ENCODE measurements around the gene GRIK3.

The GRIK3 gene

DNA sequence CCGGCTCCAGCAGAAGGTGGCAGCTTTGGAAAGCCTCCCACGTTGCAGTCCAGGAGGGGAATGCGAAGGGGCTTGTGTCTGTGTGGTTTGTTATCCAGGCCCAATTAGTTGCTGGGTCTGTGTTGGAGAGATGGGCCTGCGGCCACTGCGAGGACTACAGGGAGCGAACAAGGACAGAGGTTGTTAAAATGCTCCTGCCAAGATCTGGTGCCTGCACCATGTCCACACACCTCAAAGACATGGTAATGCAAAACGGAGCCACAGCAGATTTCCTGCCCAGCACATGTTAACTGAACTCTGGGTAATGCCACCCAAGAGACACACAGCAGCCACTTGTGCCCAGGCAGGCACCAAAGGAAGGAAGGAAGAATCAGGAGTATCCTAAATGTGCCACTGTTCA, 18.6 kb downstream of the GRIK3 start:
- DNase-seq (ENCODE audit: low read depth in 1 of 2, low spot score in 1 of 2): no peak

DNA sequence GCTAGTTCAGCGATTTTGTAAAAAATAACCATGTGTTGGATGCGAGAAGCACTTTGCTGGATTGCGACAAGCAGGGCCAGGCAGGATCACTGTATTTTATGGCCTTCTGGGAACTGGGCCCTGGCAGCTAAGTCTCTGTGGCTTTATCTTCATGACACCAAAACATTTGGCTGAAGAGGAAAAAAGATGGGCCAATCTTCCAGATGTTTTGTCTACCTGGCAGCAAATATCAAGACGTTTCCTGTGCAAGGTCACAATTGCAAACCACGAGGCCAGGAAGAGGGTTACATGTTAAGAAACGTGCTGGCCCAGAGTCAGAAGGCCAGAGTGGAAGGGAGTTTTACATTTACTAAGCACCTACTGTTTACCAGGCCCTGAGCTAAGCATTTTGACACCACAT, 22.1 kb downstream of the GRIK3 start:
- DNase-seq (ENCODE audit: low read depth in 1 of 2, low spot score in 1 of 2): no peak

DNA sequence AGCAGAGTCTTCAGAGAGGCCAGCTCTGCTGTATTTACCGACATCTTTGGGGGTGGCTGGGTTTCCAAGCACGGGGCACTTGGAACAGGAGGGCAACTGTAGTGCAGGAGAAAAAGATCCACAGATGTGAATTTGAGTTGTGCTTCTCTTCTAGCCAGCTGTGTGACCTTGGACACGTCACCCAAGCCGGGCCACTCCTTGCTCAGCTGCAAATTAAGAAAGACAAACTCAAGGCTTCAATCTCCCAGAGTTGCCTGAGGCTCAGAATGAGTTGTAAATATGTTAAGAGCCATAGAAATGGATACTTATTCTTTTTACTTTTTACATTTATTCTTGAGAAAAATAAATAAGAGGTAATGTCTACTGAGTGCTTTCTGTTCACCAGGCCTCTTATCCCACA, 24.3 kb downstream of the GRIK3 start:
- no peak for DNase-seq (ENCODE audit: low read depth in 1 of 2, low spot score in 1 of 2)

DNA sequence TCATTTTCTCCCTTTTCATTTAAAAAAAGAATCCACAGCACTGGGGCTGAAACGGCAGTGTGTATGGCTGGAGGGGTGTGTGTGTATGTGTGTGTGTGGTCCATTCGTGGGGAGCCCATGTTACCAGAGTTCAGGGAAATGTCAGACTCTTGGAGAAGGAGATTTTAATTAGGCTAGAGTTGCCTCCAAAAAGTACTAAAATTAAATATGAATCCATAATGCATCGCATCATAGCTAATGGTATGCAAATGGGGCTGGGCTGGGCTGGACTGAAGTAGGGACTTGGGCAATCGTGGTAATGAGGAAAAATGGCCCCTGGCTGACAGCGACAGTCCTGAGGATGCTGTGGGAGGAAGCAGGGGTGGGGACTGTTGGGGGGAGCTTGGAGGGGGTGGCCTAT, 24.8 kb downstream of the GRIK3 start:
- DNase-seq (ENCODE audit: low read depth in 1 of 2, low spot score in 1 of 2): no peak

DNA sequence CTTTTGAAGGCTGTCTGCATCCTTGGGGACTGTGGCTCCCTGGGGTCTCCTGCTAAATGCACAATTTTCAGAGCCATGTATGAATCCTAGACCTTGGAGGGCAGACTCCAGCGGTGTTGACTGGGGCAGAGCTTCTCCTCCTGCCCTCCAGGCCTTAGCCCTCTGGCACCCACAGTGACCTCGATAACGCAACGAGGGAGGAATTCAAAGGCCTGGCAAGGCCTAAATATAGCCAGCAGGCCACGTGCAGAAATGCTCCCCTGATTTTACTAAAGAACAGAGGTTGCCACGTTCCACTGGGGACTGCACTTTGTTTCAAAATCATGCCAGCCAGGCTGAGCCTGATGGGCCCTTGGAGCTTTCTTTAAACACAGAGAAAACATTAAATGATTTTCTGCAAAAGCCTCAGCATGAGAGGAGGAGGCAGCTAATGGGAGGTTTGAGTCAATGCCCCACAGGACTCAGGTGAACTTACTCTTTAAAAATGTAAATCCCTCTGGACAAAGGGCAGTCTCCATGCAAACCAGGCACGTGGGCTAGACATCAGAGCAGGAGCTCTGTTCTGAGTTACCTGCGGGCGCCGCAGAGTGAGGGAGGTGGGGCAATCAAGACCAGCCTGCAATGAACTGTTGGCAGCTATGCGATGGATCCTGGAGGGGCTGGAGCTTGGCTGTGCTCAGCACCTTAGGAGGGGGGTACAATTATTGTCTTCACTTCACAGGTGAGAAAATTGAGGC, 28.0 kb downstream of the GRIK3 start:
- DNase-seq (ENCODE audit: low read depth in 1 of 2, low spot score in 1 of 2): no peak

DNA sequence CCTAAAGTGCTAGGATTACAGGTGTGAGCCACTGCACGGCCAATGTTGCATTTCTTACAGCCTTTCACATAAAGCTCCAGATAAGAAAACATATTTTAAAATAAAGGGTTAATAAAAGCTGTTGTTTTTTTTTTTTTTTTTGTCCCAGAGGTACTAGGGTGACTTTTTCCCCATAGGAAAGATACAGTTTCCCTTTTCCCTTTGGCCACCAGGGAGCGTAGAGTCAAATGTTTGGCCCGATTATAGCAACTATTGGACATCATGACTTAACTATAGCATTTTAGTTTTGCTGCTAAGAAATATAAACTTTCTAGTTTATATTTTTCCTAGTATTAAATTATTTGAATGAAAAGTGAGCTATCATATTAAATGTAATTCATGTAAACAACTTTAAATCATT, 31.4 kb downstream of the GRIK3 start:
- no peak for DNase-seq (ENCODE audit: low read depth in 1 of 2, low spot score in 1 of 2)

DNA sequence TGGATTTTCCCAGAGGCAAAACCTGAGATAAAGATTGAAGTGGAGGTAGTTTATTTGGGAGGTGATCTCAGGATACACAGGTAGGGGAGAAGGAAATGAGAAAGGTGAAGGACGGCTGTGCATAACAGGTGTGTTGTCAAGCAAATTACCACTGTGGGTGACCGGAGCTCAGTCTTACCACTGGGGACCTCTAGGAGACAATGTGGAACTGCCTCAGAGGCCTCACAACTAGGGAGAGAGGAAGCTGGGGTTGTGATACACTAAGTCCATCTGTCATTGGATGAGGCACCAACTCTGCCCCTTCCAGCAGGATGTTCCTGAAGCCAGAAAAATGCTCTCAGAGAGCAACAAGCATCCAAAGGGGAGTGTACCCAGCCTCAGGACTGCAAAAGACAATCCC, 32.6 kb downstream of the GRIK3 start:
- DNase-seq (ENCODE audit: low read depth in 1 of 2, low spot score in 1 of 2): no peak

DNA sequence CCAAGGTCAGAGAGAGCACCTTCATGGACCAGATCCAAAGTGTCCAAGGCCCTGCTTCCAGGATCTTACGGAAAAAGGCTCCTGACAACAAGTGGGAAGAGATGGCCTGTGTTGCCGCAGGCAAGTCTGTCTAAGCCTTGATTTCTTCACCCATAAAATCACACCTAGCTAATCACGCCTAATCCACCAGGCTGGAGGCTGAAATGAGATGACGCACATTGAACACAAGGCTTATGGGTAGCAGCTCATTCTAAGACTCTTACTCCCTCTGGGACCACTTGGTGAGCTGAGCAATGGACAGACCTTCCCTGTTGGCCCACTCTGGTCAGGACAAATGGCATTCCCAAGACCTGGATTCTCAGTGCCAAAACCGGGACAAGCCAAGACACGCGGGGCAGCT, 38.2 kb downstream of the GRIK3 start:
- DNase-seq (ENCODE audit: low read depth in 1 of 2, low spot score in 1 of 2): no peak

DNA sequence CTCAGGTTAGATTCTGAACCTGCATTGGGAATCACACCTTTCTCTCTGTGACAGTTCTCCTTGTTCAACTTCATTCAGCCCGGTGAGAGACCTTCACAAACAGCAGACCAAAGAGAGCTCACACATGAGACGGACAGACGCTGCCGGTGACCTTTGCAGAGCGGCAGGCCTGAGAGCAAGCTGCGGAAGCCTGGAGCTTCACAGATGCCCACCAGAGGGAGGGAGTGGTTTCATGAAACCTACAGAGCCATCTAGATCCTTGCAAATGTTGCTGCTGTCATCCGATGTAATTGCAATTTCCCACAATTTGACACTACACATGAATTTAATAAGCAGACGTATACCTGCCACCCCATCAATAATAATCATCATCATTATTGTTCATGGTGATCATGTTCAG, 39.4 kb downstream of the GRIK3 start:
- DNase-seq (ENCODE audit: low read depth in 1 of 2, low spot score in 1 of 2): no peak

DNA sequence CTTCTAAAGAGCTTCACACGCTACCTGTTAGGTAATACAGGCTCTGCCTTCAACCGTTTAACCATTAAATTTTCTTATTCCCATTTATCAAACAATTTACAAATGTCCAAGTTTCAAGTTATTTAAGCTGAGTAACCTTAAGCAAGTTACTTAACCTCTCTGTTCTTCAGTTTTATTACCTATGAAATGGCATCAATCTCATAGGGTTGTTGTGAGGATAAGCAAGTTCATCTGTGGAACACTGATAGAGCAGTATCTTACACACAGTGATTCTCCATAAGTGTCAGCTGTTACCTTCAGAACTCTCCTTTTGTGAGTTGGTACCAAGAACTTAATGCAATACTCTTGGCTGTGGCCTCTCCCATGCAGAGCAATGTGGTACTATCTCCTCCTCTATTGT, 40.0 kb downstream of the GRIK3 start:
- no peak for DNase-seq (ENCODE audit: low read depth in 1 of 2, low spot score in 1 of 2)

DNA sequence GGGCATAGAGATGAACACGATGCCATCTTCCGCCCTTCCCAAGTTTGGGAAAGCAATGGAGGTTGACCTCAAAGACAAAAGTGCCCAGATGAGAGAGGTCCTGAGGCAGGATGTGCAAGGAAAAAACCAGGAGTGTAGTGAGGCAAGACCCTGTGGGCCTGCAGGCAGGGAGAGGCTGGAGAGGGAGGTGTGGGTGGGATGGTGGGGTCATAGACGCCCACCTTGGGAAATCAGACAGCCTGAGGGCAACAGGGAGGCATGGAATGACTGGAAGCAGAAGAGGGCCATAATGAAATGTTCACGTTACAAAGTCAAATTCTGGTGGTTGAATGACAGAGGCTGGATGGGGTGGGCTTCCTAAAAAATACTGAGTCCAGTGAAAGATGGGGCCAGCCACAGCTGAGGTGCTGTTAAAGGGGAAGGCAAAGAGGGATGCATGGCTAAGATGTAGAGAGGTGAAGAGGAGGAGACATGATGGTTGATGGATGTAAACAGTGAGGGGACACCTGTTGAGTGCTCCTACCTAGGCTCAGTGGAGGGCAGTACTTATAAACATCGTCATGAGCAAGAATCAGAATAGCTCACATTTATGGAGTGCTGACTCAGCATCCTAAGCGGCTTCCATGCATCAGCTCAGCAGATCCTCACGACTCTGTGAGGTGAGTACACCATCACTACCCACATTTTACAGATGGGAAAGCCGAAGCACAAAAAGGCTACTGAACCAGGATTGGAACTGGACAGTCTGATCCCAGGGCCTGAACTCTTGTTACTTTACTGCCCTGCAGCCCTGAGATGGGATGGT, 42.0 kb downstream of the GRIK3 start:
- no peak for DNase-seq (ENCODE audit: low read depth in 1 of 2, low spot score in 1 of 2)

DNA sequence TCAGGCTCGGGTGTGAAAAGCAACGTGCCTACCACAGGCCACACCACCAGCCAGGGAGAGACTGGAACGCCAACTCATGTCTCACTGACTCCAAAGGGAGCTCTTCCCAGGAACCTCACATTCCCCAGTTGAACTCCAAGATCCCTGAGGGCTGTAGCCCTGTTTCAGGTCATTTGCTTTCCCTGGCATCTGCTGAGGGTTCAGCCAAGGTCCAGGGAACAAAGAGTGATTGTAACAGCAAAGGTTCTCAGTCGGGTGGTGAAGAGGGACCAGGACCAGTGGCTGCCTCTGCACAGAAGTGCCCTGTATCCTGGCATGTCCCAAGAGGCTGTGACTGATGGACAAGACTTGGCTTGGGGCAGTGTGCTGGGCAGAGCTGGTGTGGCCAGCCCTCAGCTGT, 42.8 kb downstream of the GRIK3 start:
- DNase-seq (ENCODE audit: low read depth in 1 of 2, low spot score in 1 of 2): no peak

DNA sequence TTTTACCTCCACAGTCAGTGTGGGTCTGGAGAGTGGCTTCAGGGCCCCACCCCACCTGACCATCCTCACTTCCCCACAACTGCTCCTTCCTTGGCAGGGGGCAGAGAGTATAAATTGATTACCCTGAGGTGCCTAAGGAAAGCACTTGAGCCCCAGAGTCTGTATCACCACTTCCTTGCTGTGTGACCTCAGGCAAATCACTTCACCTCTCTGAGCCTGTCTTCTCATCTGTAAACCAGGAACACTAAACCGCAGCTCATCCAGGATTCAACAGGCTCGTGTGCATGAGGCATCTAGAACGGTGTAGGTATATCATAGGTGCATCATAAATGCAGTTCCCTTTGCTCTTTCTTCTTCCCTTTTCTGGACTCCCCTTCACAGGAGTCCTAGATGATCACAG, 43.4 kb downstream of the GRIK3 start:
- DNase-seq (ENCODE audit: low read depth in 1 of 2, low spot score in 1 of 2): no peak

DNA sequence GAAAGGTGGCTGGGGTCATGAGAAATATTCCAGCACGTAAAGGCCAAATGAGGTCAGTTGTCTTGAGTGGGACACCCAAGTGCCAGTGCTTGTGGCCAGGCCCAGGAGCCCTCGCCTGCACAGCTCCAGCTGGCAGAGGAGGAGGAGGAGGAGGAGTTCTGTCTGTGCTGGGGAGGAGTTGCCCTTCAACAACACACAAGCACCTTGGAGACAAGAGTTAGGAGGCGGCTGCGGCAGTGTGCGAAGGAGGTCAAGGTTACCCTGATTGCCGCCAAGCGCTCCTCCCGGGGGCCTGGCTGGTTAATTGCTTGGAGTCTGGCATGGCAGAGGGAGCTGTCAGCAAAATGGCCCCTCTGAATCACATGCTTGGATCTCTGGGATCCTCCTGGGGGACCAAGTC, 45.1 kb downstream of the GRIK3 start:
- no peak for DNase-seq (ENCODE audit: low read depth in 1 of 2, low spot score in 1 of 2)

DNA sequence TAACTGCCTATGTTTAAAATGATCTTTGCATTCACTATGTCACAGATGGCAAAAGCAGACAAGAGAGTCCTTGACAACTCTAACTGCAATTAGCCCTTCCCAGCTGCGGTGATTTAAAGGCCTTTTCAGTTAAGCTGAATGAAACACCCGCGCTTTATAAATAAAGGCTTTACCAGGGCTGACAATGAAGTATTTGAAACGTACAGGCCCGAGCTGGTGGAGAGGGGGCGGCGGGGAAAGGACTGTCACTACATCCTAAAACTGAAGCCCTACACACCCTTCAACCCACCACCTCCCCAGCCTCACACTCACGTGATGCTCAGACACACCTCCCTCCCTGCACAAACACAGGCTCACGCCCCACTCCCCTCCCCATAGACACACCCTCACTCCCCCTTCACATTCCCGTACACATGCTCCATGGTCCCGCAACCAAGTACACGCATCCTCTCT, 45.5 kb downstream of the GRIK3 start:
- no peak for DNase-seq (ENCODE audit: low read depth in 1 of 2, low spot score in 1 of 2)

DNA sequence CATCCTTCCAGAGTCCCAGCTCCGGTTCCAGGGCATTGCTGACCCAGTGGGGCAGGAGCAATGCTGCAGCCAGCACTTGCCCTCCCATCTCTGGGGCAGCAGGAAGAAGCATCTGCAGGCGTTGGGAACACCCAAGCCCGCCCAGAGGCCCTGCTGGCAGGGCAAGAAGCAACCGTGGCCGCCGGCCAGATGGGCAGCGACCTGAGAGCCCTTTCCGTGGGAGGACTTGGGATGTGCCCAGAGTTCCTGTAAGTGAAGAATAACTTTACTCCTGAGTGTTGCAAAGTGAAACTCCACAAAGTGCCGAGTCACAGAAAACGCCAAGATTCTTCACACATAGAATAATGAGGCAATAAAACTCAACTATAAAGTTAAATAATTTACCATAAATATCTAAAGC, 46.0 kb downstream of the GRIK3 start:
- no peak for DNase-seq (ENCODE audit: low read depth in 1 of 2, low spot score in 1 of 2)

DNA sequence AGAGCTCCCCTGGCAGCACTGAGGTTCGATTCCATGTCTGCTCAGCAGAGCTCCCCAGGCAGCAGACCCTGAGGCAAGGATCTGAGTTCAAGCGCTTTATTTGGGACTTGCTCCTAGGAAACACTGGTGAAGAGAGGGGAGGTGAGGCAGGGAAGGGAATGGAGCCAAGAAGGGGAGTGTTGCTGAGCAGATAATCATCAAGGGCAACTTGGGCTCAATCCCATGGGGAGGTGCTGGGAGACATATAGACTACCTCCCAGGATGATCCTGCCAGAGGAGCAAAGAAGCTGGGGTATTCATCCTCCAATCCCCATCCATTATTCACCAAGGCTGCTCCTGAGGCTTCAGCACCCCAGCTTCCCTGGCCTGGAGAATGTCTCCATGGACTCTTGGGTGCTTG, 47.0 kb downstream of the GRIK3 start:
- DNase-seq (ENCODE audit: low read depth in 1 of 2, low spot score in 1 of 2): no peak

DNA sequence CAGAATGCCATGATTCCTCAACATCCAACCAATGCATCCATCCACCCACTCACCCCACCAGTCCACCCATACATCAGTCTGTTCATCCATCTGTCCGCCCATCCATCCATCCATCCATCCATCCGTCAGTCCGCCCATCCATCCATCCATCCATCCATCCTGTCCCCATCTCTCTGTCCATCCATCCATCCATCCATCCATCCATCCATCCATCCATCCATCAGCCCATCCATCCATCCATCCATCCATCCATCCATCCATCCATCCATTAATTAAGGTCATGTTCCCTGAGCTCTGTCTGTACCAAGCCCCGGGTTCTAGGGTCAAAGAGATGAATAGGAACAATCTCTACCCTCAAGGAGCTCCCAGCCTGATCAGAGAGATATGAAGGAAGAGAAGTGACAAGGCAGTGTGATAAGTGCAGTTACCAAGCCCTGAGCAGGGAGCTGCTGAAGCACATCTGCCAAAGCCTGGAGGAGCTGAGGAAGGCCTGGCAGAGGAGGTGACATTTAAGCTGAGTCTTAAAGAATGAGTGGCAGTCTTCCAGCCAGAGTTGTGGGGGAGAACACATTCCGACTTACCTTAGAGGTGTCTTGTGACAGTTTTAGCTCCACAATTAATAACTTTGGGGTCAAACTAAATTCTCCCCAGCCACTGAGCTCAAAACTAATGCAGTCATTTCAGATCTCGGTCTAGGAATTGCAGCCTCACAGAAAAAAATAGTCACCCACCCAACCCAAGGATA, 47.9 kb downstream of the GRIK3 start:
- no peak for DNase-seq (ENCODE audit: low read depth in 1 of 2, low spot score in 1 of 2)

DNA sequence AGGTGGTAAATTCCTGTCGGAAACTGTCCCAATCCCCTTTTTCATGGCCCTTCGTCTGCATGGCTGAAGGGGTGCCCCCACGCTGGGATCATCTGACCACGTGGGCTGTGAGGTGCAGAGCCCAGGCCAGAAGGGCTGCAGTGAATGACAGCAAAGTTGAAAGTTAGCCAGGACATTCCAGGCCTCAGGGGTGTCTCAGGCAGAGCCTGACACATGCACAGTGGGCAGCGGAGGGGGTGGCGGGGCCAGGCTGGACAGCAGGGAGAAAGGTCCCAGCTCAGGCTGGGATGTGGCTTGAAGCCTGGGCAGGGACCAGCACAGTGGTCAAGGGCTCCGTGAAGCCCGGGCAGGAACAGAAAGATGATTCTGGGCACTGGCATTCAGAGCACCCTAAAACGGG, 49.6 kb downstream of the GRIK3 start:
- DNase-seq (ENCODE audit: low read depth in 1 of 2, low spot score in 1 of 2): no peak

DNA sequence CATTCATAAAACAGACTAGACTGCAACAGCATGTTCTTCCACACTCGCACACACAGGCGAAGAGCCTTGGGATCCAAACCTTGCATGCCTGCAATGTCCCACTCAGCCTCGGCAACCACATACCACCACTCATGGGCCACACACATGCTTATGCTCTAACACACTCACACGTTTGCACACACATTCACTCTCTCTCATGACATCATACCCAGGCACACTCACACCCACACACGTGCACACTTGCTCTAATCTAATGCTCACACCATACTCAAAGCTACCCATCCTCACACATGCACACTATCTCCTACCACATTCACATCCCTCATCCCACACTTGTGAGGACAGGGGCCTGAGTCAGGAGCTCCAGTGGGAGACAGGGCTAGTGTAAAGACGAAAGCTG, 50.3 kb downstream of the GRIK3 start:
- DNase-seq (ENCODE audit: low read depth in 1 of 2, low spot score in 1 of 2): no peak

DNA sequence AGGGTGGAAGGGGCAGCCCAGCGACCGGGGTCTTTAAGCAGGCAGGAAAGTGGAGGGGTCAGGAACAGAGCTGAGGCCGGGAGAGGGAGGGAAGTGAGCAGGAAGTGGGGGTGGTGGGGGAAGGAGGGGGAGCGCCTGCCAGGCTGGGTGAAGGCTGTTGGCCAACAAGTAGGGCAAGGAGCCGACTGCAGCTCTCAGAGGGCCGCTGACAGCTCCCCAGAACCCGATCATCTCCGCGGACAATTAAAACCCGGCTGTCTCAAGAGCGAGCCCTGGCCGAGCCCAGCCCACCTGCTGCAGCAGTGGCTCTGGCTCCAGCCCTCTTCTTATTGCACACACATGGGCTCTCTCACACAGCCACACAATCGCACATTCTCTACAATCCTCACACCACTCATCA, 51.6 kb downstream of the GRIK3 start:
- DNase-seq (ENCODE audit: low read depth in 1 of 2, low spot score in 1 of 2): no peak
